Smooth muscle cell of trachea (primary cell): ENCODE results near the gene SIRT3. TPM values are rescaled to one million over a fixed set of nuclear protein-coding genes. Genes with fewer than 3 reads are reported as not detected.

Experiments used
- total RNA-seq: library from RNA; depleted of rRNA; stranded (reverse); fragments of >200 nt; gene quantifications from 2 replicates; pipeline ENCODE4 v1.2.1, GENCODE V29; 2014

SIRT3 gene
- 10.8 and 14.1 TPM in 2 replicates for total RNA-seq

GRCh38 chr11:235997-236773, at the start of gene SIRT3:
TSS of gene SIRT3 (minus strand) at chr11:236342. CDS start at chr11:236328, 14 bp downstream.

GRCh38 chr11:278001-278951, 42.1 kb upstream of the SIRT3 start, which contains the start of gene NLRP6:
TSS of gene NLRP6 (plus strand) at chr11:278407. CDS start at chr11:278570, 163 bp downstream.

GRCh38 chr11:236774-237767, 929 bp upstream of the SIRT3 start, which contains the start of gene PSMD13:
TSS of gene PSMD13 (plus strand) at chr11:236976. CDS start at chr11:237050, 74 bp downstream.

GRCh38 chr11:207208-207862, 28.8 kb downstream of the SIRT3 start, which contains the start of the genes BET1L and RIC8A:
TSS of gene BET1L (minus strand) at chr11:207399. CDS start at chr11:207321, 78 bp downstream.
TSS of gene RIC8A (plus strand) at chr11:207708. CDS start at chr11:208855, 1,147 bp downstream.

GRCh38 chr11:192674-193128, 43.4 kb downstream of the SIRT3 start, which contains the start of gene SCGB1C1:
TSS of gene SCGB1C1 (plus strand) at chr11:193078. CDS start at chr11:193100, 22 bp downstream.

Other genes with a start within 250 kb of the SIRT3 start
- not detected in 2 replicates for gene SCGB1C1, start 43.3 kb downstream of the SIRT3 start, total RNA-seq
- gene BET1L, start 28.9 kb downstream of the SIRT3 start, total RNA-seq = 25.5 and 26.3 TPM in 2 replicates
- 118 and 212 TPM in 2 replicates for gene RIC8A, start 28.6 kb downstream of the SIRT3 start, total RNA-seq
- gene PSMD13, start 634 bp upstream of the SIRT3 start, total RNA-seq = 115 and 168 TPM in 2 replicates
- gene NLRP6, start 42.1 kb upstream of the SIRT3 start, total RNA-seq = not detected in 2 replicates
- gene PGGHG, start 52.8 kb upstream of the SIRT3 start, total RNA-seq = 7.9 and 18.0 TPM in 2 replicates
- 0.50 TPM in 1 of 2 replicates, not detected in the other for gene IFITM5, start 63.2 kb upstream of the SIRT3 start, total RNA-seq
- gene IFITM2, start 71.5 kb upstream of the SIRT3 start, total RNA-seq = 49.7 and 93.9 TPM in 2 replicates
- gene IFITM1, start 77.7 kb upstream of the SIRT3 start, total RNA-seq = 20.9 and 31.6 TPM in 2 replicates
- 33.3 and 84.0 TPM in 2 replicates for gene IFITM3, start 84.5 kb upstream of the SIRT3 start, total RNA-seq
- 3.3 and 4.7 TPM in 2 replicates for gene B4GALNT4, start 133.2 kb upstream of the SIRT3 start, total RNA-seq
- 1.7 and 2.8 TPM in 2 replicates for gene PKP3, start 157.9 kb upstream of the SIRT3 start, total RNA-seq
- gene SIGIRR, start 178.7 kb upstream of the SIRT3 start, total RNA-seq = 17.5 and 18.5 TPM in 2 replicates
- gene ANO9, start 205.7 kb upstream of the SIRT3 start, total RNA-seq = 0.17 TPM in 1 of 2 replicates, not detected in the other
- 35.9 and 40.5 TPM in 2 replicates for gene PTDSS2, start 213.9 kb upstream of the SIRT3 start, total RNA-seq